Esophagus muscularis mucosa (tissue), 4 donors: ENCODE measurements around the gene CRYGB. TPM values are rescaled to one million over a fixed set of nuclear protein-coding genes. Genes with fewer than 3 reads are reported as not detected.

Source experiments
- DNase-seq: peaks from one replicate; pipeline ENCODE4 v3.0.0-alpha.2; 2017; ENCODE audit errors: extremely low spot score
- H3K27ac ChIP-seq, 4 donors: fragments of 200-600 bp; sonication (generic); replicated peaks in 1 of 4; 1 replicate in 3 of 4; 2 replicates in 1 of 4; pipeline ENCODE4 v1.5.1; 2016 to 2019; ENCODE audit warnings: mild to moderate bottlenecking in 1 of 4
- H3K27me3 ChIP-seq, 4 donors: fragments of 200-600 bp; sonication (generic); one replicate each; pipeline versions ENCODE4 v1.5.1 to v1.6.0; 2016 to 2019
- H3K36me3 ChIP-seq, 4 donors: fragments of 200-600 bp; sonication (generic); one replicate each; pipeline ENCODE4 v1.5.1; 2016 to 2019
- H3K4me1 ChIP-seq, 4 donors: fragments of 200-600 bp; sonication (generic); one replicate each; pipeline ENCODE4 v1.5.1; 2016 to 2019
- H3K4me3 ChIP-seq, 4 donors: fragments of 200-600 bp; sonication (generic); 1 replicate in 2 of 4; 2 replicates in 2 of 4; pipeline ENCODE4 v1.5.1; 2016 to 2019; ENCODE audit warnings: mild to moderate bottlenecking in 4 of 4, moderate library complexity in 1 of 4
- H3K9me3 ChIP-seq, 4 donors: fragments of 200-600 bp; sonication (generic); 1 replicate in 3 of 4; 2 replicates in 1 of 4; pipeline ENCODE4 v1.5.1; 2016 to 2019
- CTCF ChIP-seq, 3 experiments: fragments of 200-600 bp in 2 of 3; fragments of 450-650 bp in 1 of 3; sonication (generic) in 2 of 3; IDR thresholded peaks; one replicate each; pipeline ENCODE4 v1.5.1; 2017 to 2019; ENCODE audit warnings: antibody characterized with exemption in 3 of 3, mild to moderate bottlenecking in 2 of 3, moderate library complexity in 1 of 3
- EP300 ChIP-seq: sonication (generic); formaldehyde crosslinking; IDR thresholded peaks from one replicate; pipeline ENCODE4 v1.6.1; 2017; ENCODE audit warnings: antibody characterized with exemption
- POLR2A ChIP-seq: fragments of 450-650 bp; IDR thresholded peaks from one replicate; pipeline ENCODE4 v1.6.1; 2017; ENCODE audit warnings: antibody characterized with exemption, moderate library complexity, mild to moderate bottlenecking, low read depth
- POLR2AphosphoS5 ChIP-seq, 2 donors: sonication (generic); formaldehyde crosslinking; IDR thresholded peaks; one replicate each; pipeline ENCODE4 v1.6.1; 2017; ENCODE audit warnings: antibody characterized with exemption in 2 of 2
- WGBS: methylation state at CpG from one replicate; pipeline ENCODE4 v1.1.5; 2018; 5-methylcytosine and 5-hydroxymethylcytosine counted together
- intact Hi-C: fragments of 100-400 bp; cut with DNase I; formaldehyde crosslinking; loops from one replicate; pipeline ENCODE4 v1.15.1; 2023
- total RNA-seq, 4 donors: library from RNA; depleted of rRNA; stranded (reverse); fragments of >200 nt; gene quantifications; one replicate each; pipeline versions ENCODE4 v1.1.0 to v1.2.1, GENCODE V29; 2016

Gene CRYGB
- total RNA-seq, 4 donors from 2014 or later, result not detected

GRCh38 chr2:208175069-208175839 lies 29.3 kb upstream of the CRYGB start:
- peaks cover 0 to 8% (median 1%) of the 10 kb centered on the region in 4 donors for H3K4me1 ChIP-seq
- H3K27me3 ChIP-seq, result no peaks in the 10 kb centered on the region
- DNase-seq, result peak; percentile 95
- H3K9me3 ChIP-seq, result no peaks in the 10 kb centered on the region
- 48% methylated on average over 21 of the region's 21 CpGs for WGBS
- H3K27ac ChIP-seq, result no peak overlapping the region
- no peaks in the 10 kb centered on the region for H3K36me3 ChIP-seq
- TF ChIP-seq CTCF (IDR thresholded peaks at IDR 0.05) (peak; percentile 78 to 94 (median 85)), POLR2A (no peak), EP300 (no peak), POLR2AphosphoS5 (IDR thresholded peaks at IDR 0.05) (peak in 1 of 2 donors; percentile 49)
- intact Hi-C loops, result loop anchor here (5.0 kb wide), 1 partner anchor 77 kb away; no protein-coding TSS in a partner anchor
- H3K4me3 ChIP-seq, result no peak overlapping the region

GRCh38 chr2:208174144-208174543 lies 28.2 kb upstream of the CRYGB start:
- DNase-seq, result no peak
- peaks cover 0 to 5% (median 0%) of the 10 kb centered on the region in 4 donors for H3K27me3 ChIP-seq
- no peak overlapping the region for H3K27ac ChIP-seq
- 86% methylated on average over 9 of the region's 9 CpGs for WGBS
- H3K36me3 ChIP-seq, result no peaks in the 10 kb centered on the region
- H3K4me3 ChIP-seq, result no peak overlapping the region
- H3K9me3 ChIP-seq, result no peaks in the 10 kb centered on the region
- peaks cover 0 to 8% (median 1%) of the 10 kb centered on the region in 4 donors for H3K4me1 ChIP-seq
- no peak for TF ChIP-seq POLR2AphosphoS5 (IDR thresholded peaks at IDR 0.05)
- TF ChIP-seq CTCF (IDR thresholded peaks at IDR 0.05), result no peak
- no peak for TF ChIP-seq POLR2A
- TF ChIP-seq EP300, result no peak
- intact Hi-C loops, result no loop called here

- WGBS, result 66% methylated on average over 4 of the region's 4 CpGs
- DNase-seq, result no peak
- intact Hi-C loops, result no loop called here
These were observed 26.2 kb upstream of the CRYGB start for GRCh38 chr2:208172125-208172524.

GRCh38 chr2:208164951-208165755 lies 19.2 kb upstream of the CRYGB start:
- intact Hi-C loops, result no loop called here
- no peak overlapping the region for H3K4me3 ChIP-seq
- WGBS, result 87% methylated on average over 2 of the region's 2 CpGs
- H3K4me1 ChIP-seq, result no peaks in the 10 kb centered on the region
- H3K27me3 ChIP-seq, result peaks cover 0 to 12% (median 0%) of the 10 kb centered on the region in 4 donors
- no peak overlapping the region for H3K27ac ChIP-seq
- no peak for TF ChIP-seq EP300
- TF ChIP-seq POLR2A, result no peak
- TF ChIP-seq CTCF (IDR thresholded peaks at IDR 0.05), result no peak
- no peak for TF ChIP-seq POLR2AphosphoS5 (IDR thresholded peaks at IDR 0.05)
- no peak for DNase-seq
- no peaks in the 10 kb centered on the region for H3K9me3 ChIP-seq
- H3K36me3 ChIP-seq, result no peaks in the 10 kb centered on the region

More at GRCh38 chr2:208172125-208172524, 26.2 kb upstream of the CRYGB start:
- no peaks in the 10 kb centered on the region for H3K9me3 ChIP-seq
- no peaks in the 10 kb centered on the region for H3K36me3 ChIP-seq
- no peak overlapping the region for H3K4me3 ChIP-seq
- H3K27ac ChIP-seq, result no peak overlapping the region
- H3K27me3 ChIP-seq, result peaks cover 0 to 5% (median 0%) of the 10 kb centered on the region in 4 donors
- peaks cover 0 to 8% (median 1%) of the 10 kb centered on the region in 4 donors for H3K4me1 ChIP-seq
- TF ChIP-seq POLR2A (no peak), CTCF (IDR thresholded peaks at IDR 0.05) (no peak), POLR2AphosphoS5 (IDR thresholded peaks at IDR 0.05) (no peak), EP300 (no peak)
